IPS-11a (cell line): ENCODE results near the gene PRLR.
"Not testable (repeated sequence)": the region's sequence is repeated elsewhere in the genome, so short reads cannot be mapped to it uniquely, and the experiment has no call there.

ENCODE experiments used
- H3K4me3 ChIP-seq: one replicate; pipeline ENCODE4 v1.5.1; 2013; ENCODE audit warnings: low read depth, low read length, control low read depth

PRLR gene

DNA sequence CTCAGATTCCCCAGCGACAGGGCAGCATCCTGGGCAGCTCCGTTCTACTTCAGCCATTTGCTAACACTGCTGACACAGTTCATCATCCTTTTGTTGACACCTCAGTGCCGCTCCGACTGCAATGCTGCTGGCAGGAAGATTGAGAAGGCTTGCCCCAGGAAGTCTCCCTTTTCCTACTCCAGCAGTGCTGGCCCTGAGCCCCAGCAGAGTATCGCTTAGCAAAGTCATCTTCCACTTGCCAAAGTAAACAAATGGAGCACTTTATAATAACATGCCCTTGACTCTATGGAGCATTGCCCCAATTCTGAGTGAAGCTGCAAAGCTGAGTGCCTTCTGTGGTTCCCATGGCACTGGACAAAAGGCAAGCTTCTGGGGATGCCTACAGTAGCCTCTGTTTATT lies 32.2 kb downstream of the PRLR start:
- H3K4me3 ChIP-seq: no peak overlapping the region

DNA sequence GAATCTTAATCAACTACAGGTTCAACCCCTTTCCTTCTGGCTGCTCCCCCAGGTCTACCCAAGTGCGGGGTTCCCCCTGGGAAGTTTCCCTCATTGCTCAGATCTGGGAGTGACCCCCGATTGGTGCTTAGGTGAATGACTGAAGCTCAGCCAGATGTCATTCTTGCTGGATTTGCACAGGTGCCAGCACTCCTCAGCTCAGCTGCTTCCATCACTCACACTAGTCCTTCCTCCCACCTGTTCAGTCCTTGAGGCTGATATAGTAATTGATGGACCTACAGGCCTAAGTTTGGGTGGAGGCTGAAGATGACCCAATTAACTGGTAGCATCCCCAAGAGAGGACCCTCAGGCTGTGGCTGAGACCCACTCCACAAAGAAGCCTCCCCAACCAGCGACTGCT lies 32.9 kb downstream of the PRLR start:
- H3K4me3 ChIP-seq: no peak overlapping the region

- H3K4me3 ChIP-seq: no peak overlapping the region
Observed at GRCh38 chr5:35195472-35195852, 34.8 kb downstream of the PRLR start.

DNA sequence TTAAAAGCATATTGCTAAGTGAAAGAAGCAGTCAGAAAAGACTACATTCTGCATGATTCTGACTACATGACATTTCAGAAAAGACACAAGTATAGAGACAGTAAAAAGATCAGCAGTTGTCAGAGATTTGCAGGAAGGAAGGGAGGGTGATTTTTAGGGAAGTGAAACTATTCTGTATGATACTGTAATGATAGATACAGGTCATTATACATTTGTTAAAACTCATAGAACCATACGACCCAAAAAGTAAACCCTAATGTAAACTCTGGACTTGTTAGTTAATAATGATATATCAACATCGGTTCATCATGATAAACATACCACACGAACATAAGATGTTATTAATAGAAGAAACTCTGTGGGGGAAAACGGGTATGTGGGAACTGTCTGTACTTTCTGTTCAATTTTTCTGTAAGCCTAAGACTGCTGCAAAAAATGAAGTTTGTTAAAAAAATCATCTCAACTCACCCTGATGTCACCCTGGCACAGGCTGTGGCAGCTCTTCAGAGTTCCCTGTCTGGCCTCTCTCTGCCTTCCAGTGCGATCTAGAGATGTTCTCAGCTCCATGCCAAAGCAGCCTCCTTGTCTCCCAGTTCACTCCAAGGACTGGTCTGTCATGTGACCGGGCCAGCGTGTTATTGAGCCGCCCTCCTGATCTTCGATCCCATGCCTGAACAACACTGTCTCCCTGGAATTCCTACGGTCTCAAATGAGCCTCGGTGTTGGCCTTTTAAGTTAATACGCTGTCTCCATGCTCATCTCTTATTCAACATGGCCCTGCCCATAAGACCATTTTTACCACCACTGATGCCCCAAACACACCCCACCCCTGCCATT lies 35.4 kb downstream of the PRLR start:
- H3K4me3 ChIP-seq: no peak overlapping the region

- H3K4me3 ChIP-seq: no peak overlapping the region
Observed at GRCh38 chr5:35192506-35192905, 37.8 kb downstream of the PRLR start.

GRCh38 chr5:35189801-35190200 lies 40.5 kb downstream of the PRLR start:
- not testable (repeated sequence) for H3K4me3 ChIP-seq

GRCh38 chr5:35188031-35188457 lies 42.2 kb downstream of the PRLR start:
- no peak overlapping the region for H3K4me3 ChIP-seq

- not testable (repeated sequence) for H3K4me3 ChIP-seq
Observed at GRCh38 chr5:35187621-35188020, 42.7 kb downstream of the PRLR start.

DNA sequence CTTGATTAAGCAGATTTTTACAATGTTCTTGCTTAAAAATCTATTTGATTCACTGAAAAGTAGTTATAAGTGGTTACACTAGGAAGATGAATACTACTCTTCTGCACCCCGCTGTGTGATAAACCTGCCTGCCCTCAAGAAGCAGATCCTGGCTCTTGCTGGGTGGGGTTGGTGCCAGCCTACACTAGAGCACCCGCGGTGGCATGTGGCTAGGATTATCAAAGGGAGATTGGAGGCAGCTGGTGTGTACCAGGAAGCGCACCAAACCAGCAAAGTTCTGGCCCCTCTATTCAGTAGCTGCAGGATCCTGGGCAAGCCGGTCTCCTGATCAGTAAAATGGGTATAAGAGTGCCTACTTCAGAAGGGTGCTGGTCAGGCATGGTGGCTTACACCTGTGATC lies 43.5 kb downstream of the PRLR start:
- no peak overlapping the region for H3K4me3 ChIP-seq

DNA sequence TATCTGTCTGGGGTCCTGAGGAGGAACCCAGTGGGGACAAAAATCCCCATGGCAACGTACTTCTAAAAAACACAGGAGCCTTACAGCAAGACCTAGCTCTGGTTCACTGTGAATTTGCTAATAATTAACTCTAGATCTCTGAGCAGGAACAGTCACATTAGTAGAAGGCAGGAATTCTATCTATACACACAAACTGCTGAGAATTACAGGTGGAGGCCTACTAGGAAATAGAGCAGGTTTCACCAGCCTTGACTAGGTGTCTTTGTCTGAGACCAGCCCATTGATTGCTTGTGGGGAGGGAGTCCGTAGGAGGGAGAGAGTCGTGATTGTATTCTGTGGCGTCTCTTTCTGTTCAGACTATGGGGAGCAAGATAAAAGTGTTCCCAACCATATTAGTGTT lies 44.8 kb downstream of the PRLR start:
- no peak overlapping the region for H3K4me3 ChIP-seq

- no peak overlapping the region for H3K4me3 ChIP-seq
Observed at GRCh38 chr5:35183556-35183955, 46.7 kb downstream of the PRLR start.

DNA sequence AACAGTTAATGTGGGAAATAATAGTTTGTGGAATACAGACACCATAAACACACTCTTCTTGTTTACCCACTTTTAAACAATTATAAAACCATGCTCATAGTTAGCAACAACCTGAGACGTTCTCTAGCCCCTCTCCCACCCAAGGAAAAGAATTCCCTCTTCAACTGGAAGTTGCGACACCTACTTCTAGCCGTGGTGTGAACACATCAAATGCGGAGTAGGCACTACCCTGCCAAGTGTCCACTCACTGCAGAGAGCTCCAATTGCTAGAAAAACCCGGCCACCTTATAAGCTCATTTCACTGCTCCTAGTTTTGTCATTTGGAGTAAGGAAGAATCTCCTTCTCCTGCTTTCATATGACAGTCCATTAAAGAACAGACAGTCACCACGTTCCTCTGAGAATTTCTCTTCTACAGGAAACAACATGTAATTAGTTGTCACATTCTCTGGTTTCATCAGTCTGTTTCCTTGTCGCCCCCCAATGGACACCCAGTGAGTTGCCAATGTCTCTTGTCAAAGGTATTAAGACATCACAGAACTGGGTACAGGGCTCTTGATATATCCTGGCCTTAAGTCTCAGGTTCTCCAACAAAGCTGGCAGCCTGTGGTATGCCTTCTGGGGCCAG lies 47.3 kb downstream of the PRLR start:
- no peak overlapping the region for H3K4me3 ChIP-seq

GRCh38 chr5:35182486-35182885 lies 47.8 kb downstream of the PRLR start:
- no peak overlapping the region for H3K4me3 ChIP-seq

- no peak overlapping the region for H3K4me3 ChIP-seq
Observed at GRCh38 chr5:35180046-35180445, 50.2 kb downstream of the PRLR start.

DNA sequence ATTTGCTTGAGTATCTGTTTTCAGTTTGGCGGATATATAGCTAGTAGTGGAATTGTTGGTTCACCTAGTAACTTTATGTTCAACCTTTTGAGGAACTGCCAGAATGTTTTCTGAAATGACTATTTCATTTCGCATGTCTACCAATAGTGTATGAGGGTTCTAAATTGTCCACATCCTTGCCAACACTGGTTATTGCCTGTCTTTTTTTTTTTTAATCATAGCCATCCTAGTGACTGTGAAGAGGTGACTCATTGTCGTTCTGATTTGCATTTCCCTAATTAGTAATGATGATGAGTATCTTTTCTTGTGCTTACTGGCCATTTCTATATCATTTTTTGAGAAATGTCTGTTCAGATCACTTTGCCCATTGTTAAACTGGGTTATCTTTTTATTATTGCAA lies 52.5 kb downstream of the PRLR start:
- no peak overlapping the region for H3K4me3 ChIP-seq

- H3K4me3 ChIP-seq: no peak overlapping the region
Observed at GRCh38 chr5:35172533-35172932, 57.8 kb downstream of the PRLR start.

DNA sequence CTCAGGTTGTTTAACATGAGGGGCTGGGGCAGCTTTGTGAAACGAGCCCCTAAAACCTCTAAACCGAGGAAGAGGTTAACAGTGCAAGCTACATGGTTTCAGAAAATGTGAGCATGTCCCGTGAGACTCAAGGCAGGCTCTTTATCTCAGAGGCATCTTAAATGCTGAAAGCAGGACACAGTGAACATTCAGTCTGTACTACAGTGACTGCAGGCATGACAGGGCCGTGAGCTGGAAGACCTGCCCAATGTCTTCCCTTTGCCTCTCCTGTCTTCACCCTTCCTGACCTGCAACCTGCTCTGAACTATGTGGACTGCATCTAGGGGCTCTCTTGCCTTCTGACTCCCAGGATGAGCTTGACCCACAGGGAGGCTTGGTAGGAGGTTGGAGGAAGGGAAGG lies 58.3 kb downstream of the PRLR start:
- no peak overlapping the region for H3K4me3 ChIP-seq

GRCh38 chr5:35171078-35171477 lies 59.2 kb downstream of the PRLR start:
- no peak overlapping the region for H3K4me3 ChIP-seq

GRCh38 chr5:35166043-35166442 lies 64.2 kb downstream of the PRLR start:
- H3K4me3 ChIP-seq: no peak overlapping the region

GRCh38 chr5:35164860-35165542 lies 65.3 kb downstream of the PRLR start:
- no peak overlapping the region for H3K4me3 ChIP-seq

GRCh38 chr5:35163710-35164033 lies 66.6 kb downstream of the PRLR start:
- H3K4me3 ChIP-seq: no peak overlapping the region
